ENCODE measurements around the gene HERC4. TPM values are rescaled to one million over a fixed set of nuclear protein-coding genes. Genes with fewer than 3 reads are reported as not detected.

Gene HERC4
- 16.2 and 27.8 TPM in 2 replicates for total RNA-seq (2014; rRNA removed; shearing (Covaris generic))

- Histone ChIP-seq H3K4me3 (ENCODE audit: insufficient read depth, low read depth, low read length) (peak within 1 kb of the TSS; percentile 94), H3K36me3 (replicated peaks; ENCODE audit: control insufficient read depth, insufficient read depth, low read length) (no peaks in the 10 kb centered on the region), H3K27me3 (ENCODE audit: control insufficient read depth, insufficient read depth, low read length) (no peaks in the 10 kb centered on the region)
- DNase-seq = peak; percentile 94
Measured at GRCh38 chr10:68074775-68075549, at the start of gene HERC4. HERC4 (minus strand) TSS chr10:68075283; CDS start chr10:68073108, 2,175 bp downstream.

GRCh38 chr10:68124718-68125117 lies 49.6 kb upstream of the HERC4 start:
- no peak for DNase-seq
- no peaks in the 10 kb centered on the region for H3K27me3 ChIP-seq (ENCODE audit: control insufficient read depth, insufficient read depth, low read length)
- no peaks in the 10 kb centered on the region for H3K36me3 ChIP-seq (replicated peaks; ENCODE audit: control insufficient read depth, insufficient read depth, low read length)
- no peak overlapping the region for H3K4me3 ChIP-seq (ENCODE audit: insufficient read depth, low read depth, low read length)

GRCh38 chr10:68121852-68122251 lies 46.8 kb upstream of the HERC4 start:
- H3K27me3 ChIP-seq (ENCODE audit: control insufficient read depth, insufficient read depth, low read length) = no peaks in the 10 kb centered on the region
- DNase-seq = no peak
- H3K4me3 ChIP-seq (ENCODE audit: insufficient read depth, low read depth, low read length) = no peak overlapping the region
- no peaks in the 10 kb centered on the region for H3K36me3 ChIP-seq (replicated peaks; ENCODE audit: control insufficient read depth, insufficient read depth, low read length)

- Histone ChIP-seq H3K4me3 (ENCODE audit: insufficient read depth, low read depth, low read length) (no peak overlapping the region), H3K27me3 (ENCODE audit: control insufficient read depth, insufficient read depth, low read length) (no peaks in the 10 kb centered on the region), H3K36me3 (replicated peaks; ENCODE audit: control insufficient read depth, insufficient read depth, low read length) (no peaks in the 10 kb centered on the region)
- no peak for DNase-seq
Measured at GRCh38 chr10:68121020-68121743, 46.1 kb upstream of the HERC4 start.

- Histone ChIP-seq H3K36me3 (replicated peaks; ENCODE audit: control insufficient read depth, insufficient read depth, low read length) (no peaks in the 10 kb centered on the region), H3K27me3 (ENCODE audit: control insufficient read depth, insufficient read depth, low read length) (no peaks in the 10 kb centered on the region), H3K4me3 (ENCODE audit: insufficient read depth, low read depth, low read length) (no peak overlapping the region)
- DNase-seq = no peak
Measured at GRCh38 chr10:68118657-68119056, 43.6 kb upstream of the HERC4 start.

- no peaks in the 10 kb centered on the region for H3K27me3 ChIP-seq (ENCODE audit: control insufficient read depth, insufficient read depth, low read length)
- DNase-seq = no peak
- no peaks in the 10 kb centered on the region for H3K36me3 ChIP-seq (replicated peaks; ENCODE audit: control insufficient read depth, insufficient read depth, low read length)
Measured at GRCh38 chr10:68112837-68113236, 37.8 kb upstream of the HERC4 start.

GRCh38 chr10:68111584-68111983 lies 36.5 kb upstream of the HERC4 start:
- no peak overlapping the region for H3K4me3 ChIP-seq (ENCODE audit: insufficient read depth, low read depth, low read length)
- H3K36me3 ChIP-seq (replicated peaks; ENCODE audit: control insufficient read depth, insufficient read depth, low read length) = no peaks in the 10 kb centered on the region
- H3K27me3 ChIP-seq (ENCODE audit: control insufficient read depth, insufficient read depth, low read length) = no peaks in the 10 kb centered on the region
- no peak for DNase-seq

More at GRCh38 chr10:68112837-68113236, 37.8 kb upstream of the HERC4 start:
- H3K4me3 ChIP-seq (ENCODE audit: insufficient read depth, low read depth, low read length) = no peak overlapping the region

- Histone ChIP-seq H3K27me3 (ENCODE audit: control insufficient read depth, insufficient read depth, low read length) (no peaks in the 10 kb centered on the region), H3K4me3 (ENCODE audit: insufficient read depth, low read depth, low read length) (no peak overlapping the region), H3K36me3 (replicated peaks; ENCODE audit: control insufficient read depth, insufficient read depth, low read length) (no peaks in the 10 kb centered on the region)
- no peak for DNase-seq
Measured at GRCh38 chr10:68110027-68110426, 34.9 kb upstream of the HERC4 start.

- DNase-seq = no peak
- Histone ChIP-seq H3K4me3 (ENCODE audit: insufficient read depth, low read depth, low read length) (no peak within 1 kb of the TSS), H3K36me3 (replicated peaks; ENCODE audit: control insufficient read depth, insufficient read depth, low read length) (no peaks in the 10 kb centered on the region), H3K27me3 (ENCODE audit: control insufficient read depth, insufficient read depth, low read length) (no peaks in the 10 kb centered on the region)
Measured at GRCh38 chr10:68109331-68109730, 34.2 kb upstream of the HERC4 start, which contains the start of gene MYPN. MYPN (plus strand) TSS chr10:68109488; CDS start chr10:68121439, 11,951 bp downstream.

- H3K4me3 ChIP-seq (ENCODE audit: insufficient read depth, low read depth, low read length) = no peak overlapping the region
- DNase-seq = no peak
- H3K36me3 ChIP-seq (replicated peaks; ENCODE audit: control insufficient read depth, insufficient read depth, low read length) = no peaks in the 10 kb centered on the region
- no peaks in the 10 kb centered on the region for H3K27me3 ChIP-seq (ENCODE audit: control insufficient read depth, insufficient read depth, low read length)
Measured at GRCh38 chr10:68108653-68109052, 33.6 kb upstream of the HERC4 start.

- H3K36me3 ChIP-seq (replicated peaks; ENCODE audit: control insufficient read depth, insufficient read depth, low read length) = no peaks in the 10 kb centered on the region
- no peak for DNase-seq
- no peaks in the 10 kb centered on the region for H3K27me3 ChIP-seq (ENCODE audit: control insufficient read depth, insufficient read depth, low read length)
- H3K4me3 ChIP-seq (ENCODE audit: insufficient read depth, low read depth, low read length) = no peak overlapping the region
Measured at GRCh38 chr10:68108051-68108450, 33.0 kb upstream of the HERC4 start.

GRCh38 chr10:68107651-68108050 lies 32.6 kb upstream of the HERC4 start:
- H3K36me3 ChIP-seq (replicated peaks; ENCODE audit: control insufficient read depth, insufficient read depth, low read length) = no peaks in the 10 kb centered on the region
- no peak overlapping the region for H3K4me3 ChIP-seq (ENCODE audit: insufficient read depth, low read depth, low read length)
- no peak for DNase-seq
- no peaks in the 10 kb centered on the region for H3K27me3 ChIP-seq (ENCODE audit: control insufficient read depth, insufficient read depth, low read length)

- no peak for DNase-seq
- no peaks in the 10 kb centered on the region for H3K27me3 ChIP-seq (ENCODE audit: control insufficient read depth, insufficient read depth, low read length)
- H3K4me3 ChIP-seq (ENCODE audit: insufficient read depth, low read depth, low read length) = no peak overlapping the region
- H3K36me3 ChIP-seq (replicated peaks; ENCODE audit: control insufficient read depth, insufficient read depth, low read length) = no peaks in the 10 kb centered on the region
Measured at GRCh38 chr10:68106656-68107055, 31.6 kb upstream of the HERC4 start.

- Histone ChIP-seq H3K4me3 (ENCODE audit: insufficient read depth, low read depth, low read length) (no peak overlapping the region), H3K36me3 (replicated peaks; ENCODE audit: control insufficient read depth, insufficient read depth, low read length) (no peaks in the 10 kb centered on the region), H3K27me3 (ENCODE audit: control insufficient read depth, insufficient read depth, low read length) (no peaks in the 10 kb centered on the region)
- DNase-seq = no peak
Measured at GRCh38 chr10:68105820-68106219, 30.7 kb upstream of the HERC4 start.

GRCh38 chr10:68103901-68104300 lies 28.8 kb upstream of the HERC4 start:
- no peaks in the 10 kb centered on the region for H3K27me3 ChIP-seq (ENCODE audit: control insufficient read depth, insufficient read depth, low read length)
- DNase-seq = no peak
- no peak overlapping the region for H3K4me3 ChIP-seq (ENCODE audit: insufficient read depth, low read depth, low read length)
- no peaks in the 10 kb centered on the region for H3K36me3 ChIP-seq (replicated peaks; ENCODE audit: control insufficient read depth, insufficient read depth, low read length)
